HG03108 (cell line): ENCODE measurements around the gene PRKACA.

Source experiments
- ATAC-seq: cut with Tn5 transposase; IDR thresholded peaks from one replicate; pipeline ENCODE4 v1.9.1; 2021; ENCODE audit warnings: moderate library complexity; ENCODE audit not compliant: unreplicated experiment

The PRKACA gene

DNA sequence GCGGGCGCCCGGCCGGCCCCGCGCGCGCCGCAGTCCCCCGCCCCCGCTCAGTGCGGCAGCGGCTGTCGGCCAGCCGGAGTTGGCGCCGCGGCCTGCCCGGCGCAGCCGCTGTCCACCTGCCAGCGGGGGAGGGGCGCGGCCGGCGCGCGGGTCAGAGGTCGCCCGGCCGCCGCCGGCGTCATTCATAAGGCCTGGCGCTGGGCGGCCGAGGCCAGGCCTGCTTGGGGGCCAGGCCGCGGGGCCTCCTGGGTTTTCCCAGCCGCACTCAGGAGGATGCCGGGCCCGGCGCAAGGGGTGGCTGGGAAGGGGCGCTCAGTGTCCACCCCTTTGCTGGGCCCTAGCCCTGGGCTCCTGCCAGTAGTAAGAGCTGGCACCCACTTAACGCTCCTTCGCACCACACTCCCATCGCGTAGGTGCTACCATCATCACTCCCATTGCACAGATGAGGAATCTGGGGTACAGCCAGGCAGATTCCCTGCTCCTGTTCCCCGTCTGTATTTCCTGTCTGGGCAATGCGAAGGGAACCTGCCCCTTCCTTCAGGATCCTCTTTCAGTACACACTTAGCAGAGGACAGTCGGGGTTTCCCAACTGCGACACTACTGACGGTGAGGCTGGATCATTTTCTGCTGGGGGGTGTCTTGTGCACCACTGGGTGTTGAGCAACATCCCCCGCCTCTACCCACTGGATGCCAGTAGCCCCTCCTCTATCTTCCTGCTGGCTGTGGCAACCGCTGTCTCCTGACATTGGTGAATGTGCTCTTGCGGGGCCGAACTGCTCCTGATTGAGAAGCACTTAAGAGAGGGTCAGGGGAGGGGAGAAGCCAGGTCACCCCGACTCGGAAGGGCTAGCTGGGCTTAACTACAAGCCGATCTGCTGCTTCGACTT is 846 bp upstream of the PRKACA start:
- ATAC-seq, result peak; percentile 23

DNA sequence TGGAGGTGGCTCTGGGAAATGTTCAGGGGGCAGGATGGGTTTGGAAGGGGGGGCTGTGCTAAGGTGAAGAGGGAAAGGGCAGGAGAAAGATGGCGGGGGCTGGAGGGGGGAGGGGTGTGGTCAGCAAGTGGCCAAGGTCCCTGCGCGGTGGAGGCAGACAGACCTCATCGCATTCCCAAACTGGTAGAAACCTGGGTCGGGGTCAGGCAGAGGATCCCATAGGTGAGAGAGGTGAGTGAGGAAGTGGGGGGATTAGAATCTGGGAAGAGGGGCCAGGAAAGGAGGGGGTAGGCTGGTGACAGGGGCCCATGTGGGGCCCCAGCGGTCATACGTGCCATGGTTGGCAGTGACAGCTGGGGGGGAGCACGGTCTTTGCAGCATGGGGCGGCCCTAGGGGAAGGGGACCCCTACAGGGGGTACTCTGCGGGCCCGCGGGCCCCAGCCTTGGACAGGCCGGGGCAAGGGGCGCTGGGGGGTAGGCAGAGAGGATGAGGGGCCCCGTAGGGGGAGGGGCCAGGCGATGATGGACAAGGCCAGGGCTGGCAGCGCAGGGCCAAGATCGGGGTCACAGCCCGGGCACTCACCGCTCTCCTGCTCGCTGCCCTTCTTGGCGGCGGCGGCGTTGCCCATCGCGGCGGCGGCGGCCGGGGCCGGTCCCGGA is 514 bp downstream of the PRKACA start:
- peak; percentile 9 for ATAC-seq

DNA sequence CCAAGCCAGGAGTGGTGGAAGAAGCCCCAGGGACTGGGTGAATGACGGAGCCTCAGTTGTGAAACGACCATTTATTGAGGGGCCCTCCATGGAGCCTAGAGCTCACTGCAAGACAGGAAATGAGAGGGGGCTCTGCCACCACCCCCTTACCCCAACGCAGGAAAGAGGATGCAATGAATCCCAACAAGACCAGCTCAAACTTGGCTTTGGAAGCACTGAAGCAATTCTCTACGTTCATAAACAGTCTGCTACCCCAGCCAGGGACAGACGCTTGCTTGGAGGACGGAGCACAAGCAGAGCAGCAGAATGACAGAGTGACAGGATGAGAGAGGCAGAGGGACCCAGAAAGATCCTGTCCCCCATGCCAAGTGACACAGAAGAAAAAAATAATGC is 1.0 kb downstream of the PRKACA start:
- ATAC-seq, result no peak

DNA sequence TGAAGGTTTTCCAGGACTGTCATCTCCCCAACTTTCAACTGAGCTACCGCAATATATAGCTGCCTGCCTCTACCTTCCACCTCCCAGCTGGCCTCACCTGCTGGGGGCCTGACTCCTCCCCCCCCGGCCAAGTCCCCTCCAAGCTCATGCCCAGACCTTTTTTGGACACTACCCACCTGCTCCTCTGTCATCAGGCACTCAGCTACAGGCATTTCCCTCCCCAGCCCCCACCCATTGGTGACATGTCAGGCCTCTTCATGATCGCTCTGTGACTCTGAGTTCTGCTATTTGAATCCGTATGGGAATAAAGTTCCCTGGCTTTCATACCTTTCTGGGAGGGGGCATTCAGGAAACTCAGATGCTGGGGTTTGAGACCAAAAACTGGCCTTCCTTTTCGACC is 1.8 kb downstream of the PRKACA start:
- no peak for ATAC-seq

DNA sequence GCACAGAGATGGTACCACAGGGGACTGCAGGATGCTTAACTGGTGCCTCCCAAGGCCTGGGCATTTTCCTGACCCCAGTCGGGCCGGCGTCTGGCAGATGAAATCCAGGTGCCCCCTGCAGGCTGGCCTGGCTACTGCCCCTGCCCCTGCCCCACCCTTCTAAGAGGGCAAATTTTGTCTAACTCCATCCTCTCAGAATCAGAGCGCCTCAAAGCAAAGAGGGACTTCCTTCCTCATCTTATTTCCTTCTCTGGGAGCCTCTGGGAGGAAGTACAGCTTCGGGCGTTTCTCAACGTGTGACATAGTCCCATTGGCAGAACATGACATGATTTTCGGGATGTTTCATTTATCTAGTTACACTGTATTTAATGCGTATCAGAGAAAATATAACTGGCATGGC is 2.7 kb downstream of the PRKACA start:
- no peak for ATAC-seq

DNA sequence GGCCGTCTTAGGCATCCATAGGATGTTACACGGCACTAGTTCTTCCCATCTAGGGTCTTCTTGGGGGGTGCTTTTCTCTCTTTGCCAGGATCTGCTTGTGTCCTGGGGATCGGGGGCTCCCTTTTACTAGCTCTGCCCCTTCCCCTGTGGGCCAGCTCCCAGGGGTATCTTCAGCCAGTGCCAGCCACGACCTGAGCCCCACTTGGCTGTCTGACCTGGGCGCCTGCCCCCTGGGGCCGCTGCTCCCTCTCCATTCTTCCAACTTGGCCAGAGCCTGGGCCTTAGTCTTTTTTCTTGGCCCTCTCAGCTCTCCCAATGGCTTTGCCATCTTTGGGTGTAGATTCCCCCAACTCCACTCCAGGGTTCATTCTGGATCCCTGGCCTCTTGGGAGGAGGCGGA is 3.1 kb downstream of the PRKACA start:
- ATAC-seq, result no peak

DNA sequence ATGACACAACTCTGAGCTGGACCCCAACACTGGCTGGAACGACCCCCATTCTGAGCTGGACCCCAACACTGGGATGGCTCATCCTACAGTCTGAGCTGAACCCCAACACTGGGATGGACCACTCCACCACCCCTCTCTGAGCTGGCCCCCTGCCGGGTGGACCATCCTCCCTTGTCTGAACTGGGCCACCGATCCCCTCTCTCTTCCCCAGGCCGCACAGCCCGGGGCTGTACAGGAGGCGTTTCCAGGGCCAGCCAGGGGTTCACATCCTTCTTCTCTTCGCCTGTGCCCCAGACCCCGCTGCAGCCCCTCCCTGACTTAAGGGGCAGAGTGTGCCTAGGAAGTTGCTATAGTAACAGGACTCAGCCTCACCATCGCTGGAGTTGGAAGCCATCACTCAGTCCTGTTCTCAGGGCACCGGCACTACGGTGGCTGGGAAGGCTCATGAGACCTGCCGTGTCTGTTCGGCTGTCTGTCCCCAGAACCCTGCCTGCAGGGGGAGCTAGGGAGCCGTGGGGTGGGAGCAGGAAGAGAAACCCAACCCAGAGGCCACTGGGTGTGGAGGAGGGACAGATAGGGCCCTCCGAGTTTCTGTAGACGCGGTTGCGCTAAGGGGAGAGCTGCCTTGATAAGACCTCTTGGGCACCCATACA is 3.7 kb downstream of the PRKACA start:
- no peak for ATAC-seq

DNA sequence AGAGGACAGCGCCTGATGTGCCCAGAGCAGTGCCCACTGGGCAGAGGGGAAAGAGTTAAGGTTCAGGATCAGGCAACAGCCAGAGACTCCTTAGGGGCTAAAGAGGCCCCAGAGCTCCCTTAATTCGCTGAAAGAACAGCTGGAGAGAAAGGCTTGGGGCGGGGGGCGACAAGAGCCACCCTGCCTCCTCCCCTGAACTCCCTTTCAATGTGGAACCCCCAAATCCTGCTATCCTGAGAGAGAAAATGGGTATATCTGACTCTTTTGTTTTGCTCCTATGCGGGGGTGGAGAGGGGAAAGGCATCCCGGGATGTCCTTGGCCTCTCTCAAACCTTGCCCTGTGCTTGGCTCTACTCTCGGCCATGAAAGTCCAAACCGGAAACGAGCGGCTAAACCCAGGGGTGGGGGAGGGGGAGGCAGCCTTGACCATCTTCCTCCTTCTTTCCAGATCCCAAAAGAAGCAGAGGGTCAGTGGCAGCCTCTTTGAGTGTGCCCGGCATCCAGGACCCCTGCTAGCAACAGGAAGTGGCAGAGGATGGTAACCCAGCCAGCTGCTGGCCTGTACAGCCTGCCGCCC is 4.7 kb downstream of the PRKACA start:
- no peak for ATAC-seq

DNA sequence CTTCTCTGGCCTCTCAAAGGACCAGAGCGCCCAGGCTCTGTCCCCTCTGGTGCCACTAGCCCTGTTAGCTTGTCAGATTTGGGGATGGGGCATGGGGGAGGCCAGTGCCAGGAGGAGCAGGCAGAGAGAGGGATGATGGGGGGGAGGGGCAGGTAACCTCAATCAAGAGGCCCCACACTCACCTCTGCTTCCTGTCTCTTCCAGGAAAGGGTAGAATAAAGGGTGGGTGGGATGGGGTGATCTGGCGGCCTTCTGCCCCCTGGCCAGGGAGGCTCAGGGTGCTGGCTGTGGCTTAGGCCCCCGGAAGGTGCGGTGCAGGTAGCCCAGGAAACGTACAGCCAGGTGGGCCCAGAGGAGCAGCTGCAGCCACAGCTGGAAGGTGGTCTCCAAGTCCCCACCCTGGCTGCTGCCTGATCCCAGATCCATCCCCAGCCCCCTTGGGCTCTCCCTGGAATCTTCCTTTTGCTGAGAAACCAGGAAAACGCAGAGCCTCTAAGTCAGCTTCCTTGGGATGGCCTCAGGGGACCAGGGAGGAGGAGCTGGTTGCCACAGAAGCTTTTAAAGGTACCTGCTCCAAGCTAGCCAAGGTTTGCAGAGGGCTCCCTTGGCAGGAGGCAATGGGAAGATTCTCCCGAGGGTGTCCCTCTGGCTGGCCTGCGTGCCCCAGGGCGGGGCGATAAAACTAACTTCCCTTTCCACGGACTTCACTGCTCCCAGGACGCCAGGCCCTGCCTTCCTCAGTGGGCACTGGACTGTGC is 5.3 kb downstream of the PRKACA start:
- ATAC-seq, result no peak

DNA sequence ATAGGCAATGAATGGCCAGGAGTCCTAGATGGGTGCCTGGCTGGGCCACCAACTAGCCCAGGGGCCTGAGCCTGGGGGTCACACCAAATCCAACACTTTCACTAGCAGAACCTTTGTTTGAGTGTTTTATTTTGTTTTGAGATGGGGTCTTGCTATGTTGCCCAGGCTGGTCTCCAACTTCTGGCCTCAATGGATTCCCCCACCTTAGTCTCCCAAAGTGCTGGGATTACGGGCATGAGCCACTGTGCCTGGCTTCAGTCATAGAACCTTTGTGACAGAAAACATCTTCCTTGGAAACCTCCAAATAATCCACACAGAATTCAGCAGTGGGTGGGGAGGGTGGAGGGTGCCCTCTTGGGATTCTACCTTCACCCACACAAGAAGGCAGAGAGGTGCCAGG is 6.1 kb downstream of the PRKACA start:
- ATAC-seq, result no peak

DNA sequence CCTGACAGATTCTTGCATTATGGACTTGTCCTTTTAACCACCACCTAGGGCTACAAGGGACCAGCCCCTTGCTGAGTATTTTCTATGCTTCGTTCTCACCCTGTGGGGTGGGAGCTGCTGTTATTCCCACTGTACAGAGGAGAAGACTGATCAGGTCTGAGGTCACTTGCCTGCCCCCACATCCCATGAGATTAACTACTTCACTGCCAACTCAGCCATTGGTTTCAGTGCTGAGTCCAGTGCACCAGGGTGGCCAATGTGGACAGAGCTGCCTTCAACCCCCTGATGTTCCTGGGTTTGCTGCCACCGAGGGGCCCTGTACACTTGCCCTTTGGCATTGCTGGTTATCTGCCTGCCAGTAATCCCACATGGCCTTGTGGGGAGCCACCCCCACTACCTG is 6.9 kb downstream of the PRKACA start:
- ATAC-seq, result no peak

DNA sequence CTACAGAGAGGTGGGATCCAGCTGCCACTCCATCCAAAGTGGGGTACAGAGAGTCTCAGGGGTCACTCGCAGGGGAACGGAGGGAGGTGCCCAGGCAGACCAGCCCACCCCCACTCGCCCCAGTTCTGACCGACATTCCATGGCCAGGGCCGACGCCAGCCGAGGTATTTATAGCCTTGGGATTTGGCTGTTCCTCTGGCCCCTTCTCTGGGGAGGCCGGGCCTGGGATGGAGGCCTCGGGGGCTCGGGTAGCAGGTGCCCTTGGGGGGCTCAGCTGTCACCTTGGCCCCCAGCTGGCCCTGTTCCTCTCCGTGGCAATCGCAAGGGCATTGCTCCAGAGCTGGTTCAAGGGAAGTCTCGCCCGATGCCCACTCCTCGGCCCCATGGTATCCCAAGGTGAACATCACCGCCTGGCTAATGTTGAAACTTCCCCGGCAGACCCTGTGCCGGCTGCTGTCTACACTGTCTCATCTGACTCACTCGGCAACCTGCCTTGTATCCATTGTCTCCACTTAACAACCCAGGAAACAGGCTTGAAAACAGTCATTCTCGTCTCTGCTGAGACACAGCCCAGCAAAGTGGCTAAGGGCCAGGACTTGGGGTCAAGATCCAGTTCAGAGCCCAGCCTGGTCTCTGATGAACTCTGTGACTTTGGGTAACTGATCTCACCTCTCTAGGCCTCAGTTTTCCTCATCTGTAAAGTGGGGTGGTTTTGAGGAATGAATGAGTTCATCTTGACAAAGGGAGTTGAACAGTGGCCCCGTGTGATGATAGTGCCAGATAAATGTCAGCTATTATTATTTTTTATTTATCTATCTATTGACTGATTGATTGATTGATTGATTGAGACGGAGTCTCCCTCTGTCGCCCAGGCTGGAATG is 9.7 kb downstream of the PRKACA start:
- ATAC-seq, result no peak

DNA sequence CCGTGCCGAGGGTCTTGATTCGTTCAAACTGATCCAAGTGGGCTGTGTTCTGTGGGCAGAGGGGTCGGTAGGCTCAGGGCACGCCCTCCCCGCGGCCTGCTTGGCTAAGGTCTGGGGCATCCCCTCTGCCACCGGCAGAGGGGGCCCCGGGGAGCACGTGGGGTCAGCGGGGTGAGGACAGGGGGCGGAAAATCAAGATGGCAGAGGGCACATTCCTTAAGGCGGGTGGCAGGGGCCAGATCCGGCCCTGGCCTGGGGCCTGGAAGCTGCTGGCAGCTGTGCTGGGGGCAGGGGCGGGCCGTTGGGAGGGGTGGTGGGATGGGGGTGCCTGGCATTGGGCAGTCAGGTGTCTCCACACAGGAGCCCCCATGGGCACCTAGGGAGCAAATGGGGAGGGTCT is 10.7 kb downstream of the PRKACA start:
- no peak for ATAC-seq

DNA sequence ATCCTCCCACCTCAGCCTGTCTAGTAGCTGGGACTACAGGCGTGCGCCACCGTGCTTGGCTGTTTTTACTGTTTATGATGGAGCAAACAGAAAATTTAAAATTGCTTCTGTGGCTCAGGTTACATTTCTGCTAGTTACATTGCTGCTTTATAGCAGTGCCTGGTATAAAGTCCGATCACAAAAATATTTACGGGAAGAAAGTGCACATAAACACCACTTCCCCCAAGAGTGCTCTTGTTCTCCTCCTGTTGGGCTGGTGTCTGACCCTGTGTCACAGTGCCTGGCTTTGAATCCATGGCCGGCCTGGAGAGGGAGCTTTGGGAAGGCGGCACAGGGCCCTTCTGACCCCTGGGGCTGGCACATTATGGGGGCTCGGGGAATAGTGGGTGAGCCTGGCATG is 11.9 kb downstream of the PRKACA start:
- no peak for ATAC-seq

DNA sequence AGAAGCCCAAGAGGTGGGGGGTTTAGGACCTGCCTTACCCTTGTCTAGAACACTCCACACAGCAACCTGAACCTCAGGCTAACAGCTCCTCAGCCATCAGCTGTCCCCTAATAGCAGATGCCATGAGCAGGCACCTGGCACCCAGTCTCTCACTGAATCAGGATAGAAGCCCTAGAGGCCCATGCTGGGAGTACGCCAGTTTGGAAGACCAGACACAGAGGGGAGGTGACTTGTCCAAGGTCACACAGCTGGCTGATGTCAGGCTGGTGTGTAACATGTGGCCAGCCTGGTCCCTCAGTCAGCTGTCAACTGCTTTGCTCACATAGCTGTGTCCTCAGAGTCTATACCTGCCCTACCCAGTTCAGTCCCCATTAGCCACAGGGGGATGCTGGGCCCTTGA is 14.3 kb downstream of the PRKACA start:
- no peak for ATAC-seq

DNA sequence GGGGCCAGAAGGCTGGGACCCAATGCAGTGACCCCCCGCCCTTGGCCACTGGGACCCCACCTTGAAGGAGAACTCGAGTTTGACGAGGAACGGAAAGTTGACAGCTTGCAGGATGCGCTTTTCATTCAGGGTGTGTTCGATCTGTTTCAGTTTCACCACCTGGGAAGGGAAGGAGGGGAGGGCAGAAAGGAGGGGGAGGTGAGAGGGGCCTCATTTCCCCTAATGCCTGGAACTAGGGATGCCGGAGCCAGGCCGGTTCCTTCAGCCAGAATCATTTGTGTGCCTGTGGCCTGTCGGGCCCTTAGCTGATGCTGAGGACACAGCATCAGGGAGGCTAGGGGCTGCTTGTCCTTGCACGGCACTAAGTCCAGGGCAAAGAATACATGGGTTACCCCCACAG is 14.8 kb downstream of the PRKACA start:
- no peak for ATAC-seq

DNA sequence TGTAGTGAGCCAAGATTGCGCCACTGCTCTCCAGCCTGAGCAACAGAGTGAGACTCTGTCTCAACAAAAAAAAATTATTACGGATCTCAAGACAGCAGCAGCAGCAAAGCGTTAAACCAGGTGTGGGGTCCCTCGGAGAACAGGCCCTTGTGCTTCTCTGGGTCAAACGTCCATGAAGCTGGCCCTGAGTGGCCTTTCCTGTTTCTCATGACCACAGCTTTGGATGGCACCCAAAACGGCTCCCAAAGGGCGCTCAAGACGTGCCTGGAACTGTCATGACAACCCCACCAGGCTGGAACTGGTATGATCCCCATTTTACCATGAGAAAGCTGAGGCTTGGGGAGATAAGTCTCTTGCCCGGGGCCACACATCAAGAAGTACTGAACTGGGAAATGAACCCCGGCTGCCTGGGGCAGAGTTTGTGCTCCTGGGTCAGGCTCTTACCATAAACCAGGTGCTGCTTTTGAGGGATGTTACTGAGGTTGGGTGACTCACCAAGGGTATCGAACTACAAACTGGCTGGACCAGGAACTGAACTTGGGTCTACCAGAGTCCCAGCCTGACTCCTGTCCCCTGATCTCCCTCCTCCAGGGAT is 15.4 kb downstream of the PRKACA start:
- no peak for ATAC-seq

DNA sequence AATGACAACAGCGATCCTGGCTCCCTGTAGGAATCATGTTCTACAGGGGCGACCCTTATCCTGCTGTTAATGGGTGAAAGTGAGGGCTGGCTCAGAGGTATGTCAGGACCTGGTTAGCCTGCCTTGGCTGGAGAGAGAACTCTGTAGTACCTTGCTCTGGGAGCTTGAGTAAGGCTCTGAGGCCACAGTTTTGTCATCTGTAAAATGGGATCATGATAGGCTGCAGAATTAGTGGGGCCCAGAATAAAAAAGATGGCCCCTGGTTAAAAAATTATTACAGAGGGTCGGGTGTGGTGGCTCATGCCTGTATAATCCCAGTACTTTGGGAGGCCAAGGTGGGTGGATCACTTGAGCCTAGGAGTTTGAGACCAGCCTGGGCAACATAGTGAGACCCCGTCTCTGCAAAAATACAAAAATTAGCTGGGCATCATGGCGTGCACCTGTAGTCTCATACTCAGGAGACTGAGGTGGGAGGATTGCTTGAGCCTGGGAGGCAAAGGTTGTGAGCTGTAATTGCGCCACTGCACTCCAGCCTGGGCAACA is 16.5 kb downstream of the PRKACA start:
- ATAC-seq, result no peak

DNA sequence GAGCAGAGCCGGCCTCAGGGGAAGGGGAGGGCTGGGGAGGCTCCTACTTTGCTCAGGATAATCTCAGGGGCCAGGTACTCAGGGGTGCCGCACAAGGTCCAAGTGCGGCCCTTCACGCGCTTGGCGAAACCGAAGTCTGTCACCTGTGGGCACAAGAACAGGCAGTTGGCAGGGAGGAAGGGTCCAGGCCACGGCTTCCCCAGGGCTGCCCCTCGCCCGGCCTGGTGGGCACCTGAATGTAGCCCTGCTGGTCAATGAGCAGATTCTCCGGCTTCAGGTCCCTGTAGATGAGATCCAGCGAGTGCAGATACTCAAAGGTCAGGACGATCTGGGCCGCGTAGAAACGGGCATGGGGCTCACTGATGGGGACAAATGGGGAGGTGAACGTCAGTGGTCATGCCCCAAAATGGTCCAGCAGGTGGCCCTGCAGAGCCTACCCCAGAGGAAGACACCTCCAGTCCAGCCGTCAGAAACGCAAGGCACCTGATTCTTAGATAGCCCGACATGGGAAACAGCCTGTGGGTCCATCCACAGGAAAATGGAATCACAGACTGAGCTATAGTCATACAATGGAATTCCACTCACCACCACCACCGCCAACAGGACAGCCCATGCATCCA is 19.9 kb downstream of the PRKACA start:
- no peak for ATAC-seq
